HCT116 (cell line): Measurements from ENCODE around the gene NSFL1C.

Experiments
- ATF3 ChIP-seq: IDR thresholded peaks from 2 replicates; pipeline ENCODE4 v1.6.1; 2012
- EZH2 ChIP-seq: fragments of 200-600 bp; sonication (generic); IDR thresholded peaks from 2 replicates; pipeline ENCODE4 v1.6.1; 2017; ENCODE audit warnings: antibody characterized with exemption, mixed run types
- EZH2phosphoT487 ChIP-seq: fragments of 200-600 bp; IDR thresholded peaks from 2 replicates; pipeline ENCODE4 v1.6.1; 2018; ENCODE audit warnings: antibody characterized with exemption, borderline replicate concordance
- JUND ChIP-seq: IDR thresholded peaks from 2 replicates; pipeline ENCODE4 v1.6.1; 2012
- POLR2A ChIP-seq: IDR thresholded peaks from 2 replicates; pipeline ENCODE4 v1.7.0; 2011; ENCODE audit warnings: borderline replicate concordance; ENCODE audit not compliant: insufficient read depth, insufficient read length; ENCODE audit errors: extremely low read depth
- POLR2AphosphoS5 ChIP-seq: IDR thresholded peaks from 2 replicates; pipeline ENCODE4 v1.6.1; 2011; ENCODE audit warnings: mild to moderate bottlenecking, low read depth, low read length, moderate library complexity
- TCF7L2 ChIP-seq: IDR thresholded peaks from 2 replicates; pipeline ENCODE4 v1.7.0; 2011; ENCODE audit warnings: borderline replicate concordance, inconsistent platforms; ENCODE audit not compliant: insufficient read depth, insufficient read length; ENCODE audit errors: extremely low read depth
- YY1 ChIP-seq: IDR thresholded peaks from 2 replicates; pipeline ENCODE4 v1.6.1; 2011; ENCODE audit warnings: low read length, low read depth, moderate library complexity, mild to moderate bottlenecking; ENCODE audit not compliant: insufficient replicate concordance; ENCODE audit errors: extremely low read depth
- ZNF274 ChIP-seq: fragments of 200-500 bp; sonication (Bioruptor generic); IDR thresholded peaks from 2 replicates; pipeline ENCODE4 v1.6.1; 2014; ENCODE audit warnings: mild to moderate bottlenecking, low read depth, low read length, inconsistent platforms
- TF ChIP-seq, protein P1 (sequence below), 3 experiments: fragments of 200-600 bp in 1 of 3; sonication (generic) in 1 of 3; IDR thresholded peaks in 2 of 3; conservative IDR thresholded peaks in 1 of 3; 2 replicates each; pipeline ENCODE4 v1.5.1; 2012 to 2017; ENCODE audit warnings: low read depth in 2 of 3, low read length in 2 of 3, antibody characterized with exemption in 1 of 3, borderline replicate concordance in 1 of 3, control low read depth in 1 of 3, mild to moderate bottlenecking in 1 of 3, mixed read lengths in 1 of 3, mixed run types in 1 of 3, moderate library complexity in 1 of 3; ENCODE audit not compliant: insufficient read depth in 1 of 3
- TF ChIP-seq, protein P2 (sequence below): IDR thresholded peaks from 2 replicates; pipeline ENCODE4 v1.6.1; 2012; ENCODE audit warnings: low read depth
- TF ChIP-seq, protein P3 (sequence below): IDR thresholded peaks from 2 replicates; pipeline ENCODE4 v1.6.1; 2012

GRCh38 chr20:1491860-1492642, 25.4 kb upstream of the NSFL1C start:
- TF ChIP-seq, protein P1, sequence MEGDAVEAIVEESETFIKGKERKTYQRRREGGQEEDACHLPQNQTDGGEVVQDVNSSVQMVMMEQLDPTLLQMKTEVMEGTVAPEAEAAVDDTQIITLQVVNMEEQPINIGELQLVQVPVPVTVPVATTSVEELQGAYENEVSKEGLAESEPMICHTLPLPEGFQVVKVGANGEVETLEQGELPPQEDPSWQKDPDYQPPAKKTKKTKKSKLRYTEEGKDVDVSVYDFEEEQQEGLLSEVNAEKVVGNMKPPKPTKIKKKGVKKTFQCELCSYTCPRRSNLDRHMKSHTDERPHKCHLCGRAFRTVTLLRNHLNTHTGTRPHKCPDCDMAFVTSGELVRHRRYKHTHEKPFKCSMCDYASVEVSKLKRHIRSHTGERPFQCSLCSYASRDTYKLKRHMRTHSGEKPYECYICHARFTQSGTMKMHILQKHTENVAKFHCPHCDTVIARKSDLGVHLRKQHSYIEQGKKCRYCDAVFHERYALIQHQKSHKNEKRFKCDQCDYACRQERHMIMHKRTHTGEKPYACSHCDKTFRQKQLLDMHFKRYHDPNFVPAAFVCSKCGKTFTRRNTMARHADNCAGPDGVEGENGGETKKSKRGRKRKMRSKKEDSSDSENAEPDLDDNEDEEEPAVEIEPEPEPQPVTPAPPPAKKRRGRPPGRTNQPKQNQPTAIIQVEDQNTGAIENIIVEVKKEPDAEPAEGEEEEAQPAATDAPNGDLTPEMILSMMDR (IDR thresholded peaks at IDR 0.05 in 2 of 3, conservative IDR thresholded peaks at IDR 0.05 in 1 of 3; ENCODE audit: borderline replicate concordance in 1 of 3, insufficient read depth in 1 of 3, low read depth in 2 of 3, low read length in 2 of 3): no peak
- TF ChIP-seq POLR2A: no peak
- no peak for TF ChIP-seq YY1
- TF ChIP-seq, protein P2, sequence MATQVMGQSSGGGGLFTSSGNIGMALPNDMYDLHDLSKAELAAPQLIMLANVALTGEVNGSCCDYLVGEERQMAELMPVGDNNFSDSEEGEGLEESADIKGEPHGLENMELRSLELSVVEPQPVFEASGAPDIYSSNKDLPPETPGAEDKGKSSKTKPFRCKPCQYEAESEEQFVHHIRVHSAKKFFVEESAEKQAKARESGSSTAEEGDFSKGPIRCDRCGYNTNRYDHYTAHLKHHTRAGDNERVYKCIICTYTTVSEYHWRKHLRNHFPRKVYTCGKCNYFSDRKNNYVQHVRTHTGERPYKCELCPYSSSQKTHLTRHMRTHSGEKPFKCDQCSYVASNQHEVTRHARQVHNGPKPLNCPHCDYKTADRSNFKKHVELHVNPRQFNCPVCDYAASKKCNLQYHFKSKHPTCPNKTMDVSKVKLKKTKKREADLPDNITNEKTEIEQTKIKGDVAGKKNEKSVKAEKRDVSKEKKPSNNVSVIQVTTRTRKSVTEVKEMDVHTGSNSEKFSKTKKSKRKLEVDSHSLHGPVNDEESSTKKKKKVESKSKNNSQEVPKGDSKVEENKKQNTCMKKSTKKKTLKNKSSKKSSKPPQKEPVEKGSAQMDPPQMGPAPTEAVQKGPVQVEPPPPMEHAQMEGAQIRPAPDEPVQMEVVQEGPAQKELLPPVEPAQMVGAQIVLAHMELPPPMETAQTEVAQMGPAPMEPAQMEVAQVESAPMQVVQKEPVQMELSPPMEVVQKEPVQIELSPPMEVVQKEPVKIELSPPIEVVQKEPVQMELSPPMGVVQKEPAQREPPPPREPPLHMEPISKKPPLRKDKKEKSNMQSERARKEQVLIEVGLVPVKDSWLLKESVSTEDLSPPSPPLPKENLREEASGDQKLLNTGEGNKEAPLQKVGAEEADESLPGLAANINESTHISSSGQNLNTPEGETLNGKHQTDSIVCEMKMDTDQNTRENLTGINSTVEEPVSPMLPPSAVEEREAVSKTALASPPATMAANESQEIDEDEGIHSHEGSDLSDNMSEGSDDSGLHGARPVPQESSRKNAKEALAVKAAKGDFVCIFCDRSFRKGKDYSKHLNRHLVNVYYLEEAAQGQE: no peak
- no peak for TF ChIP-seq EZH2phosphoT487
- TF ChIP-seq JUND: no peak
- no peak for TF ChIP-seq EZH2
- TF ChIP-seq TCF7L2: no peak
- no peak for TF ChIP-seq POLR2AphosphoS5
- TF ChIP-seq ATF3: no peak
- TF ChIP-seq, protein P3, sequence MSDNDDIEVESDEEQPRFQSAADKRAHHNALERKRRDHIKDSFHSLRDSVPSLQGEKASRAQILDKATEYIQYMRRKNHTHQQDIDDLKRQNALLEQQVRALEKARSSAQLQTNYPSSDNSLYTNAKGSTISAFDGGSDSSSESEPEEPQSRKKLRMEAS: no peak
- TF ChIP-seq ZNF274: no peak
